Mucosa of stomach (tissue), 1 donor: ENCODE data around the gene EVC.
"Not testable (repeated sequence)": the region's sequence is repeated elsewhere in the genome, so short reads cannot be mapped to it uniquely, and the experiment has no call there.

ENCODE experiments used
- H3K27me3 ChIP-seq: one replicate; pipeline ENCODE4 v1.7.0; 2013; ENCODE audit warnings: mild to moderate bottlenecking, low read length; ENCODE audit not compliant: control insufficient read depth, insufficient read depth
- H3K36me3 ChIP-seq: one replicate; pipeline ENCODE4 v1.7.0; 2013; ENCODE audit warnings: low read length; ENCODE audit not compliant: control insufficient read depth, insufficient read depth
- H3K4me1 ChIP-seq: one replicate; pipeline ENCODE4 v1.7.0; 2013; ENCODE audit warnings: mild to moderate bottlenecking, low read length; ENCODE audit not compliant: control insufficient read depth, insufficient read depth
- H3K4me3 ChIP-seq: one replicate; pipeline ENCODE4 v1.7.0; 2013; ENCODE audit warnings: low read length
- H3K9ac ChIP-seq: one replicate; pipeline ENCODE4 v1.7.0; 2013; ENCODE audit warnings: mild to moderate bottlenecking, low read length, moderate library complexity
- H3K9me3 ChIP-seq: one replicate; pipeline ENCODE4 v1.7.0; 2013; ENCODE audit warnings: mild to moderate bottlenecking, low read length, moderate library complexity; ENCODE audit not compliant: control insufficient read depth
- donor health status: Pancreatic carcinoma.

Gene EVC

GRCh38 chr4:5827108-5828004 is 116.4 kb downstream of the EVC start:
- H3K36me3 ChIP-seq: no peaks in the 10 kb centered on the region

GRCh38 chr4:5828005-5828391 is 117.0 kb downstream of the EVC start:
- no peak overlapping the region for H3K4me3 ChIP-seq
- H3K4me1 ChIP-seq: peaks cover 14% of the 10 kb centered on the region
- no peaks in the 10 kb centered on the region for H3K9me3 ChIP-seq
- H3K36me3 ChIP-seq: no peaks in the 10 kb centered on the region
- no peak overlapping the region for H3K9ac ChIP-seq
- no peaks in the 10 kb centered on the region for H3K27me3 ChIP-seq

More at GRCh38 chr4:5827108-5828004, 116.4 kb downstream of the EVC start:
- Histone ChIP-seq H3K4me3 (no peak overlapping the region), H3K9me3 (no peaks in the 10 kb centered on the region), H3K27me3 (no peaks in the 10 kb centered on the region), H3K4me1 (peaks cover 21% of the 10 kb centered on the region), H3K9ac (no peak overlapping the region)

- no peaks in the 10 kb centered on the region for H3K27me3 ChIP-seq
- H3K36me3 ChIP-seq: no peaks in the 10 kb centered on the region
- no peak overlapping the region for H3K4me3 ChIP-seq
- no peak overlapping the region for H3K9ac ChIP-seq
- H3K9me3 ChIP-seq: no peaks in the 10 kb centered on the region
- H3K4me1 ChIP-seq: no peaks in the 10 kb centered on the region
These were observed 125.9 kb downstream of the EVC start for GRCh38 chr4:5836943-5837342.

GRCh38 chr4:5837483-5837882 is 126.5 kb downstream of the EVC start:
- not testable (repeated sequence) for H3K9me3 ChIP-seq, H3K27me3 ChIP-seq, H3K4me1 ChIP-seq, H3K9ac ChIP-seq, H3K36me3 ChIP-seq, H3K4me3 ChIP-seq

GRCh38 chr4:5839332-5839731 is 128.3 kb downstream of the EVC start:
- Histone ChIP-seq H3K9me3 (no peaks in the 10 kb centered on the region), H3K27me3 (no peaks in the 10 kb centered on the region), H3K9ac (no peak overlapping the region), H3K4me1 (no peaks in the 10 kb centered on the region), H3K4me3 (no peak overlapping the region), H3K36me3 (no peaks in the 10 kb centered on the region)

GRCh38 chr4:5839751-5840674 is 129.0 kb downstream of the EVC start:
- H3K27me3 ChIP-seq: no peaks in the 10 kb centered on the region
- H3K9ac ChIP-seq: no peak overlapping the region
- H3K36me3 ChIP-seq: no peaks in the 10 kb centered on the region
- H3K9me3 ChIP-seq: no peaks in the 10 kb centered on the region
- H3K4me1 ChIP-seq: no peaks in the 10 kb centered on the region
- no peak overlapping the region for H3K4me3 ChIP-seq

GRCh38 chr4:5842456-5842855 is 131.5 kb downstream of the EVC start:
- Histone ChIP-seq H3K36me3 (no peaks in the 10 kb centered on the region), H3K27me3 (no peaks in the 10 kb centered on the region), H3K9ac (no peak overlapping the region), H3K4me3 (no peak overlapping the region), H3K4me1 (no peaks in the 10 kb centered on the region), H3K9me3 (no peaks in the 10 kb centered on the region)

- Histone ChIP-seq H3K4me1 (no peaks in the 10 kb centered on the region), H3K9me3 (no peaks in the 10 kb centered on the region), H3K36me3 (no peaks in the 10 kb centered on the region), H3K9ac (no peak overlapping the region), H3K4me3 (no peak overlapping the region), H3K27me3 (no peaks in the 10 kb centered on the region)
These were observed 132.9 kb downstream of the EVC start for GRCh38 chr4:5843573-5844530.

- Histone ChIP-seq H3K4me3 (no peak overlapping the region), H3K36me3 (no peaks in the 10 kb centered on the region), H3K9ac (no peak overlapping the region), H3K9me3 (no peaks in the 10 kb centered on the region), H3K4me1 (no peaks in the 10 kb centered on the region), H3K27me3 (no peaks in the 10 kb centered on the region)
These were observed 134.3 kb downstream of the EVC start for GRCh38 chr4:5845035-5845905.

- no peaks in the 10 kb centered on the region for H3K36me3 ChIP-seq
- H3K4me3 ChIP-seq: no peak overlapping the region
- no peaks in the 10 kb centered on the region for H3K9me3 ChIP-seq
- no peak overlapping the region for H3K9ac ChIP-seq
- no peaks in the 10 kb centered on the region for H3K4me1 ChIP-seq
- no peaks in the 10 kb centered on the region for H3K27me3 ChIP-seq
These were observed 140.8 kb downstream of the EVC start for GRCh38 chr4:5851637-5852301.
